Psoas muscle (tissue), 8 donors: ENCODE measurements around the gene ARL10. TPM values are rescaled to one million over a fixed set of nuclear protein-coding genes. Genes with fewer than 3 reads are reported as not detected.

Experiments
- ATAC-seq, 4 donors: fragments of 200-7000 bp; cut with Tn5 transposase; one replicate each; pipeline ENCODE4 v1.9.1; 2020; ENCODE audit warnings: moderate library complexity in 3 of 4, mild to moderate bottlenecking in 2 of 4
- DNase-seq, 2 donors: peaks; one replicate each; pipeline ENCODE4 v3.0.0-alpha.2; 2020
- H3K27ac ChIP-seq: fragments of 200-600 bp; one replicate; pipeline ENCODE4 v1.8.0; 2022
- H3K27me3 ChIP-seq, 3 donors: fragments of 200-600 bp in 1 of 3; one replicate each; pipeline versions ENCODE4 v1.6.1 to v1.8.0; 2013 to 2022; ENCODE audit warnings: low read length in 2 of 3, mild to moderate bottlenecking in 2 of 3, moderate library complexity in 1 of 3; ENCODE audit not compliant: insufficient read depth in 3 of 3
- H3K36me3 ChIP-seq, 2 donors: fragments of 200-600 bp in 1 of 2; one replicate each; pipeline versions ENCODE4 v1.6.1 to v1.8.0; 2013 to 2022; ENCODE audit warnings: low read depth in 1 of 2, mild to moderate bottlenecking in 1 of 2, moderate library complexity in 1 of 2; ENCODE audit not compliant: insufficient read depth in 1 of 2
- H3K4me1 ChIP-seq: fragments of 200-600 bp; one replicate; pipeline ENCODE4 v1.8.0; 2022
- H3K4me3 ChIP-seq: fragments of 200-600 bp; one replicate; pipeline ENCODE4 v1.8.0; 2022; ENCODE audit warnings: mild to moderate bottlenecking
- H3K9me3 ChIP-seq: fragments of 200-600 bp; one replicate; pipeline ENCODE4 v1.8.0; 2022
- CTCF ChIP-seq: fragments of 200-600 bp; IDR thresholded peaks from one replicate; pipeline ENCODE4 v1.8.0; 2022; ENCODE audit warnings: antibody characterized with exemption
- WGBS, 3 donors: extraction: QIAGEN DNeasy Blood & Tissue Kit; methylation state at CpG; one replicate each; pipeline versions ENCODE4 v1.1.6 to v1.1.7; 2013; 5-methylcytosine and 5-hydroxymethylcytosine counted together
- intact Hi-C, 2 donors: fragments of 100-400 bp; cut with DNase I; formaldehyde crosslinking; loops; one replicate each; pipeline versions ENCODE4 v1.11.0 to v1.14.2; 2022
- long read RNA-seq, 2 donors: library from polyadenylated mRNA; unstranded; transcript quantifications; one replicate each; pipeline ENCODE4 v2.0.0, GENCODE V29; 2021
- polyA plus RNA-seq, 3 donors: library from polyadenylated mRNA; stranded (reverse); fragments of 200-250 nt; gene quantifications; one replicate each; pipeline ENCODE4 v1.2.3, GENCODE V29; 2013
- total RNA-seq, 4 donors: library from RNA; stranded (reverse); fragmentation: NEBNext Ultra II Directional in 2 of 4; extraction: Animal tissue kit (Norgen Biotek cat#: 25700) in 2 of 4; gene quantifications; one replicate each; pipeline versions ENCODE4 v1.2.1 to v1.2.4, GENCODE V29; 2021 to 2023
- donor health status: healthy with polysubstance abuse.
- donor health status: DM: no; HTN: no; CAD: no; lungs with moderate emphysema.
- donor health status: Bipolar disorder and iron deficiency.
- donor health status: healthy.
- donor health status: DM: yes; HTN: yes; CAD: no.
- donor health status: DM: no; HTN: no; CAD: no.
- donor health status: DM: no; HTN: no; CAD: no.
- donor health status: DM: yes; HTN: yes; CAD: no.

ARL10 gene
- total RNA-seq (1 to 10 TPM; 3.1 to 6.6 (median 5.0) TPM), polyA plus RNA-seq (1 to 10 TPM; 1.6 to 5.3 (median 3.9) TPM)
- long read RNA-seq, donor 1, partial matches to known transcripts = 0 of 3 reads
- long read RNA-seq, donor 1, other reads (novel, unspliced or antisense) = 3 of 3 reads
- long read RNA-seq, donor 2, full-length matches to known transcripts = 1 of 6 reads
- long read RNA-seq, donor 2, partial matches to known transcripts = 1 of 6 reads
- long read RNA-seq, donor 2, other reads (novel, unspliced or antisense) = 4 of 6 reads

- Histone ChIP-seq H3K9me3 (no peaks in the 10 kb centered on the region), H3K4me1 (peaks cover 38% of the 10 kb centered on the region), H3K27ac (peak within 1 kb of the TSS; percentile 85), H3K27me3 (no peaks in the 10 kb centered on the region), H3K4me3 (peak within 1 kb of the TSS; percentile 83), H3K36me3 (peaks cover 0 to 21% of the 10 kb centered on the region in 2 donors)
- WGBS, 3 donors = 1% methylated on average over 80 to 108 of the region's 108 CpGs
- DNase-seq = peak; percentile 54 to 73
- intact Hi-C loops = no loop called here
- ATAC-seq = peak; percentile 25 to 35 (median 32)
- no peak for TF ChIP-seq CTCF
These were observed at the start of gene ARL10 for GRCh38 chr5:176365351-176366231. Gene ARL10 (plus strand): TSS chr5:176365487. CDS start chr5:176365564, 77 bp downstream.

- no peak for TF ChIP-seq CTCF
- DNase-seq (no peak), ATAC-seq (no peak)
- H3K36me3 ChIP-seq = peaks cover 3 to 42% of the 10 kb centered on the region in 2 donors
- 89 to 92% (median 90%) methylated on average over 7 of the region's 7 CpGs for WGBS, 3 donors
- H3K4me1 ChIP-seq = no peaks in the 10 kb centered on the region
- no peak overlapping the region for H3K27ac ChIP-seq
- H3K4me3 ChIP-seq = no peak overlapping the region
- H3K27me3 ChIP-seq = no peaks in the 10 kb centered on the region
- H3K9me3 ChIP-seq = no peaks in the 10 kb centered on the region
- intact Hi-C loops = no loop called here
These were observed 47.5 kb upstream of the ARL10 start for GRCh38 chr5:176317534-176318374.

- Histone ChIP-seq H3K9me3 (no peaks in the 10 kb centered on the region), H3K36me3 (peaks cover 3 to 46% of the 10 kb centered on the region in 2 donors), H3K4me1 (no peaks in the 10 kb centered on the region), H3K27me3 (no peaks in the 10 kb centered on the region), H3K4me3 (no peak overlapping the region), H3K27ac (no peak overlapping the region)
- no peak for DNase-seq
- TF ChIP-seq CTCF = peak; percentile 21
- peak in 1 of 4 donors; percentile 45 for ATAC-seq
- intact Hi-C loops = no loop called here
- WGBS, 3 donors = 80 to 84% (median 82%) methylated on average over 9 of the region's 9 CpGs
These were observed 45.3 kb upstream of the ARL10 start for GRCh38 chr5:176319827-176320554.

DNA sequence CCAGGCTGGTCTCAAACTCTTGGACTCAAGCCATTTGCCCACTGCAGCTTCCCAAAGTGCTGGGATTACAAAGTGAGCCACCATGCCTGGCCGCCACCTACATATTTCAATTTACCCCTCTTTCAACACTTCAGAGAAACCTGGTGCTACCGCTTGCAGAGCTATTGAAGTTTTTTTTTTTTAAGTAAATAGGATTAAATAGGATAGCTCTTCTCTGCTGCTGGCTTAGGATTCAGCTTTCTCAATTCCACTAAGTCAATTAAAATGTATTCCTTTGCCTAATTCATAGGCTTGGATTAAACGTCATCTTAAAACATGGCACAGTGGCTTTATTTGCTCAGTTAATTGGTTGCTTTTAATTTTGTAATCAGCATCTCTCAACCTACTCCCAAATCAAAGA is 44.7 kb upstream of the ARL10 start:
- H3K27ac ChIP-seq = no peak overlapping the region
- no peak for DNase-seq
- no peak for TF ChIP-seq CTCF
- no peaks in the 10 kb centered on the region for H3K9me3 ChIP-seq
- H3K4me3 ChIP-seq = no peak overlapping the region
- no peaks in the 10 kb centered on the region for H3K4me1 ChIP-seq
- intact Hi-C loops = no loop called here
- peaks cover 0 to 42% of the 10 kb centered on the region in 2 donors for H3K36me3 ChIP-seq
- no peaks in the 10 kb centered on the region for H3K27me3 ChIP-seq
- no peak for ATAC-seq
- WGBS, 3 donors = 94 to 97% (median 97%) methylated on average over 3 of the region's 3 CpGs
